Natural killer cell treated with Interleukin-12 subunit alpha and Interleukin-12 subunit beta and Interleukin-15 and Interleukin-18, amount 100 ng/mL, for 72 hours (primary cell): ENCODE data around the gene VSX2. TPM values are rescaled to one million over a fixed set of nuclear protein-coding genes. Genes with fewer than 3 reads are reported as not detected.

Experiments used
- ATAC-seq, 2 donors: fragments of 150-1000 bp; cut with Tn5 transposase in 1 of 2; sonication (Bioruptor Pico), chemical (Tn5 transposase) in 1 of 2; 2 replicates each; pipeline ENCODE4 v1.10.0; 2021
- DNase-seq: peaks from one replicate; pipeline ENCODE4 v3.0.0; 2022; ENCODE audit warnings: low spot score
- H3K27ac Mint-ChIP-seq, 2 donors: 1 replicate in 1 of 2; 2 replicates in 1 of 2; pipeline ENCODE4 v1.8.0; 2022; ENCODE audit warnings: mixed read lengths in 2 of 2, mild to moderate bottlenecking in 1 of 2, moderate library complexity in 1 of 2
- H3K27me3 Mint-ChIP-seq, 2 donors: 1 replicate in 1 of 2; 2 replicates in 1 of 2; pipeline ENCODE4 v1.8.0; 2022; ENCODE audit warnings: mixed read lengths in 2 of 2
- H3K36me3 Mint-ChIP-seq: one replicate; pipeline ENCODE4 v1.8.0; 2022; ENCODE audit warnings: mixed read lengths
- H3K4me1 Mint-ChIP-seq, 2 donors: 1 replicate in 1 of 2; 2 replicates in 1 of 2; pipeline ENCODE4 v1.8.0; 2022; ENCODE audit warnings: low read depth in 2 of 2, mixed read lengths in 2 of 2, mild to moderate bottlenecking in 1 of 2
- H3K4me3 Mint-ChIP-seq: one replicate; pipeline ENCODE4 v1.8.0; 2022; ENCODE audit warnings: mixed read lengths
- H3K9me3 Mint-ChIP-seq: 2 replicates; pipeline ENCODE4 v1.8.0; 2022; ENCODE audit warnings: mixed read lengths
- total RNA-seq, 2 donors: library from RNA; stranded (reverse); gene quantifications; one replicate each; pipeline ENCODE4 v1.2.3, GENCODE V29; 2022

The VSX2 gene
- total RNA-seq, 2 donors from 2014 or later, result not detected

GRCh38 chr14:74213907-74214803 is 25.1 kb upstream of the VSX2 start:
- Mint-ChIP-seq H3K4me3 (no peak overlapping the region), H3K4me1 (no peaks in the 10 kb centered on the region), H3K27me3 (peaks cover 6 to 9% of the 10 kb centered on the region in 2 donors), H3K27ac (no peak overlapping the region), H3K36me3 (no peaks in the 10 kb centered on the region), H3K9me3 (no peaks in the 10 kb centered on the region)
- DNase-seq (no peak), ATAC-seq (peak; percentile 15 to 41)

GRCh38 chr14:74216671-74217070 is 22.6 kb upstream of the VSX2 start:
- ATAC-seq (no peak), DNase-seq (no peak)
- H3K9me3 Mint-ChIP-seq, result no peaks in the 10 kb centered on the region
- no peak overlapping the region for H3K27ac Mint-ChIP-seq
- no peaks in the 10 kb centered on the region for H3K4me1 Mint-ChIP-seq
- no peak overlapping the region for H3K4me3 Mint-ChIP-seq
- no peaks in the 10 kb centered on the region for H3K36me3 Mint-ChIP-seq
- peaks cover 7 to 9% of the 10 kb centered on the region in 2 donors for H3K27me3 Mint-ChIP-seq

- Mint-ChIP-seq H3K4me1 (no peaks in the 10 kb centered on the region), H3K27me3 (peaks cover 7 to 11% of the 10 kb centered on the region in 2 donors), H3K4me3 (no peak overlapping the region), H3K27ac (no peak overlapping the region), H3K36me3 (no peaks in the 10 kb centered on the region), H3K9me3 (no peaks in the 10 kb centered on the region)
- ATAC-seq (peak; percentile 75 to 83), DNase-seq (peak; percentile 72)
These were observed 21.4 kb upstream of the VSX2 start for GRCh38 chr14:74217672-74218448.

GRCh38 chr14:74218462-74218861 is 20.8 kb upstream of the VSX2 start:
- H3K27ac Mint-ChIP-seq, result no peak overlapping the region
- H3K4me3 Mint-ChIP-seq, result no peak overlapping the region
- ATAC-seq (no peak), DNase-seq (no peak)
- H3K36me3 Mint-ChIP-seq, result no peaks in the 10 kb centered on the region
- no peaks in the 10 kb centered on the region for H3K4me1 Mint-ChIP-seq
- no peaks in the 10 kb centered on the region for H3K9me3 Mint-ChIP-seq
- H3K27me3 Mint-ChIP-seq, result peaks cover 7 to 9% of the 10 kb centered on the region in 2 donors

- peaks cover 7 to 9% of the 10 kb centered on the region in 2 donors for H3K27me3 Mint-ChIP-seq
- H3K36me3 Mint-ChIP-seq, result no peaks in the 10 kb centered on the region
- no peaks in the 10 kb centered on the region for H3K4me1 Mint-ChIP-seq
- H3K4me3 Mint-ChIP-seq, result no peak overlapping the region
- no peak for ATAC-seq
- DNase-seq, result no peak
- H3K27ac Mint-ChIP-seq, result no peak overlapping the region
- no peaks in the 10 kb centered on the region for H3K9me3 Mint-ChIP-seq
These were observed 19.7 kb upstream of the VSX2 start for GRCh38 chr14:74219277-74220205.

DNA sequence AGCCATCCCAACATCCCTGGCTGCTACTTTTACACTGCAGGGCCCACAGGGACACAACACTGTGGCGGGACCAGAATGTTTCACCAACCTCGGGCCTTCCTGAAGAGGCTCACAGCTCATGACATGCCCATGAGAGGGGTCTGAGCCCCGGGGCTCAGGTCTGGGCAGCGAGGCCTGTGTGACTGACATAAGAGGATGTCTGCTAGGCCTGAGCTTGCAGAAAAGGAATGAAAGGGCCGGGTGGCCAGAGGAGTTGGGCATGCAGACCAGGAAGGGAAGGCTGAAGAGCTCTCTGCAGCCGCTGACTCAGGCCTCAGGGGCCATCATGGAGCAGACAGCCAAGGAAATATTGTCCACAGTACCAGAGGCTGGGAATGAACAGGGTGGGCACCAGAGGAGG is 18.3 kb upstream of the VSX2 start:
- Mint-ChIP-seq H3K27me3 (peaks cover 7 to 12% of the 10 kb centered on the region in 2 donors), H3K9me3 (no peaks in the 10 kb centered on the region)

GRCh38 chr14:74221741-74222140 is 17.5 kb upstream of the VSX2 start:
- H3K27me3 Mint-ChIP-seq, result peaks cover 9 to 12% of the 10 kb centered on the region in 2 donors
- no peaks in the 10 kb centered on the region for H3K36me3 Mint-ChIP-seq
- ATAC-seq (no peak), DNase-seq (no peak)
- no peak overlapping the region for H3K27ac Mint-ChIP-seq
- H3K4me1 Mint-ChIP-seq, result no peaks in the 10 kb centered on the region
- H3K9me3 Mint-ChIP-seq, result no peaks in the 10 kb centered on the region
- no peak overlapping the region for H3K4me3 Mint-ChIP-seq

More for the DNA sequence above, 18.3 kb upstream of the VSX2 start:
- Mint-ChIP-seq H3K36me3 (no peaks in the 10 kb centered on the region), H3K27ac (no peak overlapping the region), H3K4me1 (no peaks in the 10 kb centered on the region), H3K4me3 (no peak overlapping the region)
- ATAC-seq (no peak), DNase-seq (no peak)

- DNase-seq, result no peak
- Mint-ChIP-seq H3K36me3 (no peaks in the 10 kb centered on the region), H3K4me1 (no peaks in the 10 kb centered on the region), H3K9me3 (no peaks in the 10 kb centered on the region), H3K27ac (no peak overlapping the region), H3K4me3 (no peak overlapping the region), H3K27me3 (peaks cover 14 to 23% of the 10 kb centered on the region in 2 donors)
- ATAC-seq, result no peak
These were observed 16.2 kb upstream of the VSX2 start for GRCh38 chr14:74223016-74223415.

GRCh38 chr14:74231784-74232183 is 7.5 kb upstream of the VSX2 start:
- no peak for DNase-seq
- H3K36me3 Mint-ChIP-seq, result no peaks in the 10 kb centered on the region

GRCh38 chr14:74235017-74235416 is 4.2 kb upstream of the VSX2 start:
- ATAC-seq (no peak), DNase-seq (no peak)
- Mint-ChIP-seq H3K9me3 (no peaks in the 10 kb centered on the region), H3K27me3 (peaks cover 31 to 39% of the 10 kb centered on the region in 2 donors), H3K36me3 (no peaks in the 10 kb centered on the region), H3K4me3 (no peak overlapping the region), H3K27ac (no peak overlapping the region), H3K4me1 (no peaks in the 10 kb centered on the region)

More at GRCh38 chr14:74231784-74232183, 7.5 kb upstream of the VSX2 start:
- H3K27ac Mint-ChIP-seq, result no peak overlapping the region
- no peak for ATAC-seq
- no peak overlapping the region for H3K4me3 Mint-ChIP-seq
- peaks cover 20 to 35% of the 10 kb centered on the region in 2 donors for H3K27me3 Mint-ChIP-seq
- H3K4me1 Mint-ChIP-seq, result no peaks in the 10 kb centered on the region
- no peaks in the 10 kb centered on the region for H3K9me3 Mint-ChIP-seq

DNA sequence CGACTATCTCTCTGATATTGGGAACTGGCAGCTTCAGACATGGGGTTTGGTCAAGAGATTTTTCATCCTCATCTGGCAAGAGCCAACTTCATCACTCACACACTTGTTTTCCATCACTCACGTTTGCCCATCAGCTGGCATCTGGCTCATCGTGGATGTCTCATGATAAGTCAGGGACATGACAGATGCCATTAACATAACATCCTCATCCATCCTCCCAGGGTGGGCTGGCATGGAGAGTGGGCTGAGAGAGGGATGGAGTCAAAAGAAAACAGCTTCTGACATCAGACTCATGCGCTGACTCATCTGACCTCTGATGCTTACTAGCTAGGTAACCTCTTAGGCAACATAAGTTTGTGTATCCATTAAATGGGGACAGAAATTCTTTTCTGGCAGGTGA is 1.8 kb upstream of the VSX2 start:
- peaks cover 36 to 37% of the 10 kb centered on the region in 2 donors for H3K27me3 Mint-ChIP-seq
- no peaks in the 10 kb centered on the region for H3K9me3 Mint-ChIP-seq
- H3K4me3 Mint-ChIP-seq, result no peak overlapping the region
- no peak overlapping the region for H3K27ac Mint-ChIP-seq
- peaks cover 7 to 9% of the 10 kb centered on the region in 2 donors for H3K4me1 Mint-ChIP-seq
- H3K36me3 Mint-ChIP-seq, result no peaks in the 10 kb centered on the region
- DNase-seq, result no peak
- no peak for ATAC-seq

- peaks cover 58 to 62% of the 10 kb centered on the region in 2 donors for H3K27me3 Mint-ChIP-seq
- ATAC-seq (no peak), DNase-seq (no peak)
- H3K27ac Mint-ChIP-seq, result no peak overlapping the region
- peaks cover 7 to 9% of the 10 kb centered on the region in 2 donors for H3K4me1 Mint-ChIP-seq
- H3K4me3 Mint-ChIP-seq, result no peak overlapping the region
- H3K36me3 Mint-ChIP-seq, result no peaks in the 10 kb centered on the region
- H3K9me3 Mint-ChIP-seq, result no peaks in the 10 kb centered on the region
These were observed 872 bp downstream of the VSX2 start for GRCh38 chr14:74239848-74240793.
